GM12878 (cell line): ENCODE measurements around the gene INVS. TPM values are rescaled to one million over a fixed set of nuclear protein-coding genes. Genes with fewer than 3 reads are reported as not detected.

Experiments
- ATAC-seq: fragments of 200-7000 bp; cut with Tn5 transposase; 3 replicates; pipeline ENCODE4 v1.9.1; 2020; ENCODE audit warnings: mild to moderate bottlenecking, moderate library complexity
- BruUV-seq: library from RNA; stranded (reverse); fragments of 400-500 nt; replicated peaks from 2 replicates; lab custom pipeline; 2021; lab: Mats Ljungman, UMichigan
- CTCF ChIA-PET: fragments of 300-600 bp; sonication (Branson Sonifier 250); formaldehyde crosslinking; extraction: SDS; loops from one replicate; lab custom pipeline; 2021; ENCODE audit warnings: inconsistent platforms; lab: Yijun Ruan, JAX
- POLR2A ChIA-PET: fragments of 350-600 bp; formaldehyde crosslinking; extraction: SDS; loops from one replicate; lab custom pipeline; 2021; ENCODE audit warnings: inconsistent platforms; lab: Charles Lee
- RAD21 ChIA-PET: fragments of 300-600 bp; sonication (Branson Sonifier 250); formaldehyde crosslinking; loops from one replicate; lab custom pipeline; 2023; ENCODE audit warnings: antibody characterized with exemption; ENCODE audit not compliant: unreplicated experiment; lab: Charles Lee
- SMC1A ChIA-PET: fragments of 300-600 bp; sonication (Branson Sonifier 250); formaldehyde crosslinking; loops from one replicate; lab custom pipeline; 2023; ENCODE audit not compliant: unreplicated experiment, uncharacterized antibody; lab: Charles Lee
- DNase-seq: peaks from one replicate; pipeline ENCODE4 v3.0.0-alpha.2; 2011; ENCODE audit warnings: low read depth, low spot score
- FAIRE-seq: peaks from 3 replicates; lab custom pipeline; 2011; peaks lifted over from hg19 to GRCh38; lab: Jason Lieb, UNC
- H2AFZ ChIP-seq: 2 replicates; pipeline ENCODE4 v1.6.0; 2011; ENCODE audit warnings: low read depth, low read length, control low read depth; ENCODE audit not compliant: control insufficient read depth
- H3K27ac ChIP-seq: 2 replicates; pipeline ENCODE4 v1.5.1; 2011; ENCODE audit warnings: control low read depth; ENCODE audit not compliant: control insufficient read depth, insufficient read depth
- H3K27me3 ChIP-seq, 2 experiments: replicated peaks in 1 of 2; 2 replicates each; pipeline versions ENCODE4 v1.6.0 to v1.6.1; 2011; ENCODE audit warnings: low read length in 1 of 2; ENCODE audit not compliant: control insufficient read depth in 2 of 2, insufficient read depth in 2 of 2
- H3K36me3 ChIP-seq, 2 experiments: 2 replicates each; pipeline ENCODE4 v1.5.1; 2011; ENCODE audit warnings: low read length in 1 of 2; ENCODE audit not compliant: control insufficient read depth in 2 of 2, insufficient read depth in 2 of 2
- H3K4me1 ChIP-seq: 2 replicates; pipeline ENCODE4 v1.6.1; 2011; ENCODE audit warnings: mild to moderate bottlenecking, low read length, moderate library complexity, mixed read lengths; ENCODE audit not compliant: control insufficient read depth, insufficient read depth
- H3K4me2 ChIP-seq: 2 replicates; pipeline ENCODE4 v1.6.0; 2011; ENCODE audit warnings: control low read depth; ENCODE audit not compliant: control insufficient read depth, insufficient read depth
- H3K4me3 ChIP-seq: fragments of 200-600 bp; sonication (generic); 2 replicates; pipeline ENCODE4 v1.5.1; 2016
- H3K79me2 ChIP-seq: 2 replicates; pipeline ENCODE4 v1.6.0; 2011; ENCODE audit warnings: low read length; ENCODE audit not compliant: control insufficient read depth, insufficient read depth
- H3K9ac ChIP-seq: 2 replicates; pipeline ENCODE4 v1.8.0; 2011; ENCODE audit warnings: low read length, control low read depth, mixed read lengths; ENCODE audit not compliant: control insufficient read depth, insufficient read depth
- H3K9me3 ChIP-seq: replicated peaks from 3 replicates; pipeline ENCODE4 v1.5.1; 2011; ENCODE audit warnings: mild to moderate bottlenecking, low read length; ENCODE audit not compliant: control insufficient read depth, insufficient read depth
- H4K20me1 ChIP-seq: 2 replicates; pipeline ENCODE4 v1.6.0; 2011; ENCODE audit not compliant: control insufficient read depth, insufficient read depth
- ATF2 ChIP-seq: IDR thresholded peaks from 2 replicates; pipeline ENCODE4 v1.6.1; 2012; ENCODE audit warnings: low read length, inconsistent platforms
- DPF2 ChIP-seq: fragments of 450-650 bp; IDR thresholded peaks from 2 replicates; pipeline ENCODE4 v1.6.1; 2017; ENCODE audit warnings: mild to moderate bottlenecking
- EZH2 ChIP-seq: IDR thresholded peaks from 2 replicates; pipeline ENCODE4 v1.6.1; 2012; ENCODE audit warnings: low read depth, mild to moderate bottlenecking, control low read depth, inconsistent platforms, low read length, borderline replicate concordance; ENCODE audit not compliant: control insufficient read depth
- GABPA ChIP-seq: IDR thresholded peaks from 2 replicates; pipeline ENCODE4 v1.6.1; 2014; ENCODE audit warnings: antibody characterized with exemption, low read depth, mild to moderate bottlenecking, inconsistent platforms
- IKZF2 ChIP-seq, 2 experiments: fragments of 450-650 bp; IDR thresholded peaks; 2 replicates each; pipeline ENCODE4 v1.6.1; 2017; ENCODE audit warnings: mild to moderate bottlenecking in 2 of 2, moderate library complexity in 2 of 2
- MTA2 ChIP-seq: fragments of 450-650 bp; IDR thresholded peaks from 2 replicates; pipeline ENCODE4 v1.6.1; 2016; ENCODE audit warnings: low read depth, mild to moderate bottlenecking, moderate library complexity
- NFYB ChIP-seq: IDR thresholded peaks from 2 replicates; pipeline ENCODE4 v1.6.1; 2011; ENCODE audit warnings: low read depth, mild to moderate bottlenecking, low read length, improper control_type of control experiment, moderate library complexity; ENCODE audit not compliant: insufficient read depth
- RAD51 ChIP-seq: fragments of 450-650 bp; IDR thresholded peaks from 2 replicates; pipeline ENCODE4 v1.6.1; 2016; ENCODE audit warnings: moderate library complexity, mild to moderate bottlenecking, inconsistent platforms
- SMARCA5 ChIP-seq: fragments of 450-650 bp; IDR thresholded peaks from 2 replicates; pipeline ENCODE4 v1.6.1; 2017; ENCODE audit warnings: mild to moderate bottlenecking
- ZBED1 ChIP-seq: IDR thresholded peaks from 2 replicates; pipeline ENCODE4 v1.6.1; 2016; ENCODE audit warnings: borderline replicate concordance
- ZBTB40 ChIP-seq: fragments of 450-650 bp; IDR thresholded peaks from 2 replicates; pipeline ENCODE4 v1.6.1; 2016; ENCODE audit warnings: mild to moderate bottlenecking, moderate library complexity, borderline replicate concordance
- ZNF217 ChIP-seq: fragments of 450-650 bp; IDR thresholded peaks from 2 replicates; pipeline ENCODE4 v1.6.1; 2017; ENCODE audit warnings: antibody characterized with exemption, mild to moderate bottlenecking
- ZNF24 ChIP-seq: fragments of 450-650 bp; IDR thresholded peaks from 2 replicates; pipeline ENCODE4 v1.6.1; 2017; ENCODE audit warnings: antibody characterized with exemption, mild to moderate bottlenecking
- WGBS: methylation state at CpG from one replicate; pipeline ENCODE4 v1.1.6; 2016; ENCODE audit warnings: low lambda C conversion rate; ENCODE audit not compliant: insufficient replicate concordance, insufficient coverage; ENCODE audit errors: missing lambda C conversion rate; 5-methylcytosine and 5-hydroxymethylcytosine counted together
- in situ Hi-C: fragments of 300-500 bp; cut with MboI; formaldehyde crosslinking; loops from 9 replicates; pipeline ENCODE4 v1.14.3; 2018; ENCODE audit warnings: mixed read lengths
- intact Hi-C: fragments of 100-400 bp; cut with micrococcal nuclease; formaldehyde crosslinking; loops from one replicate; pipeline ENCODE4 v1.14.2; 2022; ENCODE audit not compliant: unreplicated experiment
- polyA plus RNA-seq, 11 experiments: library from polyadenylated mRNA; depleted of rRNA in 4 of 11; unstranded in 6 of 11; stranded (reverse) in 5 of 11; fragments of >200 nt; fragmentation: Nextera tagmentation in 4 of 11; fragmentation: Illumina TruSeq in 1 of 11; extraction: Ambion mirVana in 4 of 11; extraction: Trizol in 1 of 11; gene quantifications; 1 replicate in 1 of 11; 2 replicates in 10 of 11; pipeline versions ENCODE4 v1.2.1 to v1.2.3, GENCODE V29; 2011 to 2016; ENCODE audit warnings: inconsistent platforms in 2 of 11, missing spikeins in 2 of 11, low read depth in 1 of 11
- total RNA-seq, 4 experiments: library from RNA; depleted of rRNA in 3 of 4; stranded (reverse); fragments of >200 nt in 3 of 4; fragmentation: Illumina TruSeq in 1 of 4; extraction: Trizol in 1 of 4; gene quantifications; 2 replicates each; pipeline versions ENCODE4 v1.2.1 to v1.2.3, GENCODE V29; 2013 to 2021
- TF ChIP-seq, protein P1 (sequence below): fragments of 450-650 bp; IDR thresholded peaks from 2 replicates; pipeline ENCODE4 v1.6.1; 2016; ENCODE audit warnings: mild to moderate bottlenecking

Gene INVS
- total and polyA plus RNA-seq, 10 of the 15 experiments (the other 5 are each of a cell fraction or from before 2014, with no cell fraction given), result 0.93 to 20.8 (median 13.2) TPM

- Histone ChIP-seq H3K27me3 (no peaks in the 10 kb centered on the region), H3K9me3 (no peaks in the 10 kb centered on the region; the same call in none of the 3 replicates), H3K4me3 (no peak overlapping the region), H3K4me2 (no peak overlapping the region), H4K20me1 (no peaks in the 10 kb centered on the region), H2AFZ (no peak overlapping the region), H3K27ac (no peak overlapping the region), H3K36me3 (peaks cover 0 to 6% of the 10 kb centered on the region in 2 experiments; a peak in 2 of 4 replicates), H3K9ac (no peak overlapping the region), H3K4me1 (no peaks in the 10 kb centered on the region), H3K79me2 (no peaks in the 10 kb centered on the region)
- ChIA-PET SMC1A (no interaction called here), RAD21 (no interaction called here), CTCF (no interaction called here), POLR2A (no interaction called here)
- in situ Hi-C loops (no loop called here), intact Hi-C loops (no loop called here)
- TF ChIP-seq NFYB (no peak), MTA2 (no peak), ZNF24 (no peak), GABPA (no peak), ZBED1 (no peak), ZNF217 (no peak), RAD51 (no peak), DPF2 (no peak), ZBTB40 (no peak), ATF2 (no peak), EZH2 (no peak), IKZF2 (IDR thresholded peaks at IDR 0.05) (no peak), SMARCA5 (no peak)
- TF ChIP-seq, protein P1, sequence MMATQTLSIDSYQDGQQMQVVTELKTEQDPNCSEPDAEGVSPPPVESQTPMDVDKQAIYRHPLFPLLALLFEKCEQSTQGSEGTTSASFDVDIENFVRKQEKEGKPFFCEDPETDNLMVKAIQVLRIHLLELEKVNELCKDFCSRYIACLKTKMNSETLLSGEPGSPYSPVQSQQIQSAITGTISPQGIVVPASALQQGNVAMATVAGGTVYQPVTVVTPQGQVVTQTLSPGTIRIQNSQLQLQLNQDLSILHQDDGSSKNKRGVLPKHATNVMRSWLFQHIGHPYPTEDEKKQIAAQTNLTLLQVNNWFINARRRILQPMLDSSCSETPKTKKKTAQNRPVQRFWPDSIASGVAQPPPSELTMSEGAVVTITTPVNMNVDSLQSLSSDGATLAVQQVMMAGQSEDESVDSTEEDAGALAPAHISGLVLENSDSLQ, result no peak
- ATAC-seq (no peak), DNase-seq (no peak), FAIRE-seq (no peak)
- 89% methylated on average over 5 of the region's 5 CpGs for WGBS
- BruUV-seq, result no TSS peak
Observed at GRCh38 chr9:100287186-100287585, 188.1 kb downstream of the INVS start.
